GM12878 (cell line): Measurements from ENCODE around the gene PIERCE2. TPM values are rescaled to one million over a fixed set of nuclear protein-coding genes. Genes with fewer than 3 reads are reported as not detected.

ENCODE experiments used
- ATAC-seq: fragments of 200-7000 bp; cut with Tn5 transposase; 3 replicates; pipeline ENCODE4 v1.9.1; 2020; ENCODE audit warnings: mild to moderate bottlenecking, moderate library complexity
- BruUV-seq: library from RNA; stranded (reverse); fragments of 400-500 nt; replicated peaks from 2 replicates; lab custom pipeline; 2021; lab: Mats Ljungman, UMichigan
- CTCF ChIA-PET: fragments of 300-600 bp; sonication (Branson Sonifier 250); formaldehyde crosslinking; extraction: SDS; loops from one replicate; lab custom pipeline; 2021; ENCODE audit warnings: inconsistent platforms; lab: Yijun Ruan, JAX
- POLR2A ChIA-PET: fragments of 350-600 bp; formaldehyde crosslinking; extraction: SDS; loops from one replicate; lab custom pipeline; 2021; ENCODE audit warnings: inconsistent platforms; lab: Charles Lee
- RAD21 ChIA-PET: fragments of 300-600 bp; sonication (Branson Sonifier 250); formaldehyde crosslinking; loops from one replicate; lab custom pipeline; 2023; ENCODE audit warnings: antibody characterized with exemption; ENCODE audit not compliant: unreplicated experiment; lab: Charles Lee
- SMC1A ChIA-PET: fragments of 300-600 bp; sonication (Branson Sonifier 250); formaldehyde crosslinking; loops from one replicate; lab custom pipeline; 2023; ENCODE audit not compliant: unreplicated experiment, uncharacterized antibody; lab: Charles Lee
- DNase-seq: peaks from one replicate; pipeline ENCODE4 v3.0.0-alpha.2; 2011; ENCODE audit warnings: low read depth, low spot score
- FAIRE-seq: peaks from 3 replicates; lab custom pipeline; 2011; peaks lifted over from hg19 to GRCh38; lab: Jason Lieb, UNC
- H2AFZ ChIP-seq: 2 replicates; pipeline ENCODE4 v1.6.0; 2011; ENCODE audit warnings: low read depth, low read length, control low read depth; ENCODE audit not compliant: control insufficient read depth
- H3K27ac ChIP-seq: 2 replicates; pipeline ENCODE4 v1.5.1; 2011; ENCODE audit warnings: control low read depth; ENCODE audit not compliant: control insufficient read depth, insufficient read depth
- H3K27me3 ChIP-seq, 2 experiments: replicated peaks in 1 of 2; 2 replicates each; pipeline versions ENCODE4 v1.6.0 to v1.6.1; 2011; ENCODE audit warnings: low read length in 1 of 2; ENCODE audit not compliant: control insufficient read depth in 2 of 2, insufficient read depth in 2 of 2
- H3K36me3 ChIP-seq, 2 experiments: 2 replicates each; pipeline ENCODE4 v1.5.1; 2011; ENCODE audit warnings: low read length in 1 of 2; ENCODE audit not compliant: control insufficient read depth in 2 of 2, insufficient read depth in 2 of 2
- H3K4me1 ChIP-seq: 2 replicates; pipeline ENCODE4 v1.6.1; 2011; ENCODE audit warnings: mild to moderate bottlenecking, low read length, moderate library complexity, mixed read lengths; ENCODE audit not compliant: control insufficient read depth, insufficient read depth
- H3K4me2 ChIP-seq: 2 replicates; pipeline ENCODE4 v1.6.0; 2011; ENCODE audit warnings: control low read depth; ENCODE audit not compliant: control insufficient read depth, insufficient read depth
- H3K4me3 ChIP-seq: fragments of 200-600 bp; sonication (generic); 2 replicates; pipeline ENCODE4 v1.5.1; 2016
- H3K79me2 ChIP-seq: 2 replicates; pipeline ENCODE4 v1.6.0; 2011; ENCODE audit warnings: low read length; ENCODE audit not compliant: control insufficient read depth, insufficient read depth
- H3K9ac ChIP-seq: 2 replicates; pipeline ENCODE4 v1.8.0; 2011; ENCODE audit warnings: low read length, control low read depth, mixed read lengths; ENCODE audit not compliant: control insufficient read depth, insufficient read depth
- H3K9me3 ChIP-seq: replicated peaks from 3 replicates; pipeline ENCODE4 v1.5.1; 2011; ENCODE audit warnings: mild to moderate bottlenecking, low read length; ENCODE audit not compliant: control insufficient read depth, insufficient read depth
- H4K20me1 ChIP-seq: 2 replicates; pipeline ENCODE4 v1.6.0; 2011; ENCODE audit not compliant: control insufficient read depth, insufficient read depth
- BACH1 ChIP-seq: fragments of 450-650 bp; IDR thresholded peaks from 2 replicates; pipeline ENCODE4 v1.6.1; 2017; ENCODE audit warnings: mild to moderate bottlenecking, borderline replicate concordance
- CBX3 ChIP-seq: fragments of 200-600 bp; sonication (generic); IDR thresholded peaks from 2 replicates; pipeline ENCODE4 v1.6.1; 2016; ENCODE audit warnings: low read depth, borderline replicate concordance
- EP300 ChIP-seq, 2 experiments: fragments of 150-350 bp in 1 of 2; IDR thresholded peaks; 2 replicates each; pipeline ENCODE4 v1.6.1; 2011 to 2012; ENCODE audit warnings: low read depth in 2 of 2, low read length in 2 of 2, borderline replicate concordance in 1 of 2, improper control_type of control experiment in 1 of 2, inconsistent platforms in 1 of 2; ENCODE audit not compliant: control insufficient read depth in 1 of 2
- IKZF2 ChIP-seq, 2 experiments: fragments of 450-650 bp; IDR thresholded peaks; 2 replicates each; pipeline ENCODE4 v1.6.1; 2017; ENCODE audit warnings: mild to moderate bottlenecking in 2 of 2, moderate library complexity in 2 of 2
- MTA2 ChIP-seq: fragments of 450-650 bp; IDR thresholded peaks from 2 replicates; pipeline ENCODE4 v1.6.1; 2016; ENCODE audit warnings: low read depth, mild to moderate bottlenecking, moderate library complexity
- RUNX3 ChIP-seq: IDR thresholded peaks from 2 replicates; pipeline ENCODE4 v1.6.1; 2012; ENCODE audit warnings: low read length, inconsistent platforms
- SPI1 ChIP-seq: IDR thresholded peaks from 2 replicates; pipeline ENCODE4 v1.6.1; 2011; ENCODE audit warnings: low read depth, mild to moderate bottlenecking, low read length, moderate library complexity, borderline replicate concordance; ENCODE audit not compliant: insufficient read depth
- ZBTB33 ChIP-seq: fragments of 450-650 bp; IDR thresholded peaks from 2 replicates; pipeline ENCODE4 v1.6.1; 2017; ENCODE audit warnings: mild to moderate bottlenecking
- in situ Hi-C: fragments of 300-500 bp; cut with MboI; formaldehyde crosslinking; loops from 9 replicates; pipeline ENCODE4 v1.14.3; 2018; ENCODE audit warnings: mixed read lengths
- intact Hi-C: fragments of 100-400 bp; cut with micrococcal nuclease; formaldehyde crosslinking; loops from one replicate; pipeline ENCODE4 v1.14.2; 2022; ENCODE audit not compliant: unreplicated experiment
- polyA plus RNA-seq, 11 experiments: library from polyadenylated mRNA; depleted of rRNA in 4 of 11; unstranded in 6 of 11; stranded (reverse) in 5 of 11; fragments of >200 nt; fragmentation: Nextera tagmentation in 4 of 11; fragmentation: Illumina TruSeq in 1 of 11; extraction: Ambion mirVana in 4 of 11; extraction: Trizol in 1 of 11; gene quantifications; 1 replicate in 1 of 11; 2 replicates in 10 of 11; pipeline versions ENCODE4 v1.2.1 to v1.2.3, GENCODE V29; 2011 to 2016; ENCODE audit warnings: inconsistent platforms in 2 of 11, missing spikeins in 2 of 11, low read depth in 1 of 11
- total RNA-seq, 4 experiments: library from RNA; depleted of rRNA in 3 of 4; stranded (reverse); fragments of >200 nt in 3 of 4; fragmentation: Illumina TruSeq in 1 of 4; extraction: Trizol in 1 of 4; gene quantifications; 2 replicates each; pipeline versions ENCODE4 v1.2.1 to v1.2.3, GENCODE V29; 2013 to 2021
- TF ChIP-seq, protein P1 (sequence below): fragments of 150-350 bp; IDR thresholded peaks from 2 replicates; pipeline ENCODE4 v1.6.1; 2014; ENCODE audit warnings: mild to moderate bottlenecking, low read depth, low read length

Gene PIERCE2
- total and polyA plus RNA-seq, 10 of the 15 experiments (the other 5 are each of a cell fraction or from before 2014, with no cell fraction given) = 0.33 to 1.4 (median 0.89) TPM; not detected in 1

DNA sequence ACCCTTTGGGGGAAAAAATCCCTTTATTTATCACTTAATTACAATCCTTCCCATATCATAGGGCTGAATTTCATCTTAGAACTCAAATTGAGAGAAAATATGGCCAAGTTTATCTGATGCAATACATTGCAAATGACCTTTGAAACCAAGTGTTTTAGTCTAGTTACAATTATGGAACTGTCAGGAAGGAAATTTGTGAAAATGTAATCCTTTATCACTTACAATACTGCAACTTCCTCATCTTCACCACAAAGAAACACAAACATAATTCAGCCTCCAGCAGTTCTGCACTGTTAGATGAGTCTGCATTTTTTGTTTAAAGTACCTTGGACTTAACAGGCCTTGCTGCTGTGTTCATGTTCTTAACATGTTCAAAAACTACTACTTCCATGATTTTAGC lies 4.8 kb upstream of the PIERCE2 start:
- peak overlapping the region; percentile 80 for H3K4me2 ChIP-seq
- peak overlapping the region; percentile 6; the same call in 1 of the 2 replicates for H3K4me3 ChIP-seq
- peak overlapping the region; percentile 61 for H2AFZ ChIP-seq
- H3K9ac ChIP-seq = peak overlapping the region; percentile 12
- in situ Hi-C loops = no loop called here
- no peaks in the 10 kb centered on the region for H4K20me1 ChIP-seq
- TF ChIP-seq IKZF2 (IDR thresholded peaks at IDR 0.05) (peak; percentile 24 to 40; a peak in 2 of 4 replicates), ZBTB33 (no peak), CBX3 (no peak), BACH1 (peak; percentile 85; the same call in 1 of the 2 replicates), MTA2 (peak; percentile 40; the same call in 1 of the 2 replicates), EP300 (IDR thresholded peaks at IDR 0.05; ENCODE audit: borderline replicate concordance in 1 of 2, control insufficient read depth in 1 of 2, low read depth in 2 of 2, low read length in 2 of 2) (peak in 1 of 2 experiments; percentile 49; a peak in 1 of 4 replicates), SPI1 (peak; percentile 32; the same call in 1 of the 2 replicates), RUNX3 (peak; percentile 44; the same call in 1 of the 2 replicates)
- TF ChIP-seq, protein P1, sequence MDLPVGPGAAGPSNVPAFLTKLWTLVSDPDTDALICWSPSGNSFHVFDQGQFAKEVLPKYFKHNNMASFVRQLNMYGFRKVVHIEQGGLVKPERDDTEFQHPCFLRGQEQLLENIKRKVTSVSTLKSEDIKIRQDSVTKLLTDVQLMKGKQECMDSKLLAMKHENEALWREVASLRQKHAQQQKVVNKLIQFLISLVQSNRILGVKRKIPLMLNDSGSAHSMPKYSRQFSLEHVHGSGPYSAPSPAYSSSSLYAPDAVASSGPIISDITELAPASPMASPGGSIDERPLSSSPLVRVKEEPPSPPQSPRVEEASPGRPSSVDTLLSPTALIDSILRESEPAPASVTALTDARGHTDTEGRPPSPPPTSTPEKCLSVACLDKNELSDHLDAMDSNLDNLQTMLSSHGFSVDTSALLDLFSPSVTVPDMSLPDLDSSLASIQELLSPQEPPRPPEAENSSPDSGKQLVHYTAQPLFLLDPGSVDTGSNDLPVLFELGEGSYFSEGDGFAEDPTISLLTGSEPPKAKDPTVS = no peak
- CTCF ChIA-PET = interaction anchor here (1.6 kb wide), 1 partner anchor 33 kb away, joined by 3 read pairs; no protein-coding TSS in a partner anchor
- SMC1A ChIA-PET = interaction anchor here (1.0 kb wide), 1 partner anchor 92 kb away, joined by 3 read pairs; no protein-coding TSS in a partner anchor
- DNase-seq = no peak
- RAD21 ChIA-PET = no interaction called here
- FAIRE-seq = peak; percentile 78
- no peaks in the 10 kb centered on the region for H3K36me3 ChIP-seq
- peak; percentile 24 for ATAC-seq
- H3K4me1 ChIP-seq = peaks cover 25% of the 10 kb centered on the region
- H3K27ac ChIP-seq = peak overlapping the region; percentile 73
- H3K79me2 ChIP-seq = peaks cover 9% of the 10 kb centered on the region
- no peaks in the 10 kb centered on the region for H3K27me3 ChIP-seq
- H3K9me3 ChIP-seq = no peaks in the 10 kb centered on the region
- intact Hi-C loops = loop anchor here (10.0 kb wide), 1 partner anchor 209 kb away; the partner anchor contains the start of gene RSL24D1
- POLR2A ChIA-PET = interaction anchor here (1.0 kb wide), 1 partner anchor 84 kb away, joined by 3 read pairs; the partner anchor contains the start of genes PIGB and PIGBOS1
- no TSS peak for BruUV-seq
